Measurements from ENCODE around the gene MINDY4.

GRCh38 chr7:30906014-30906413, 134.8 kb downstream of the MINDY4 start:
- TF ChIP-seq POLR2A (IDR thresholded peaks at IDR 0.05; ENCODE audit: low read depth, low read length) (no peak), SP1 (IDR thresholded peaks at IDR 0.05; ENCODE audit: low read depth, low read length) (no peak), POLR2AphosphoS5 (IDR thresholded peaks at IDR 0.05; ENCODE audit: low read length) (no peak), ASH2L (IDR thresholded peaks at IDR 0.05; ENCODE audit: borderline replicate concordance, low read depth) (no peak), ZBTB4 (CRISPR knock-in tag; IDR thresholded peaks at IDR 0.05) (no peak), USF2 (IDR thresholded peaks at IDR 0.05; ENCODE audit: borderline replicate concordance, low read depth, low read length) (no peak), CTCF (IDR thresholded peaks at IDR 0.05 in 2 of 3, conservative IDR thresholded peaks at IDR 0.05 in 1 of 3; ENCODE audit: control insufficient read depth in 2 of 3, extremely low read depth in 1 of 3, insufficient read depth in 1 of 3, low read depth in 3 of 3, low read length in 3 of 3) (no peak), NR2C2 (IDR thresholded peaks at IDR 0.05; ENCODE audit: borderline replicate concordance, control insufficient read depth, insufficient read length, low read depth) (no peak), PAX8 (IDR thresholded peaks at IDR 0.05) (no peak), SRF (IDR thresholded peaks at IDR 0.05; ENCODE audit: low read depth in 2 of 2, low read length in 2 of 2) (no peak), PKNOX1 (IDR thresholded peaks at IDR 0.05) (no peak), ZNF274 (IDR thresholded peaks at IDR 0.05; ENCODE audit: insufficient read depth, insufficient read length) (no peak), HDAC2 (IDR thresholded peaks at IDR 0.05) (no peak), E2F8 (IDR thresholded peaks at IDR 0.05; ENCODE audit: low read depth, partially characterized antibody) (no peak)
